Muscle layer of duodenum (tissue), 2 donors: Measurements from ENCODE around the gene CYP26C1.

Experiments used
- H3K27ac ChIP-seq: one replicate; pipeline ENCODE4 v1.7.0; 2013; ENCODE audit warnings: mild to moderate bottlenecking, low read length
- H3K27me3 ChIP-seq: one replicate; pipeline ENCODE4 v1.7.0; 2013; ENCODE audit warnings: low read depth, mild to moderate bottlenecking, control low read depth, low read length
- H3K36me3 ChIP-seq, 2 donors: one replicate each; pipeline ENCODE4 v1.7.0; 2013; ENCODE audit warnings: low read length in 2 of 2, control low read depth in 1 of 2, mild to moderate bottlenecking in 1 of 2; ENCODE audit not compliant: insufficient read depth in 2 of 2, control insufficient read depth in 1 of 2
- H3K4me1 ChIP-seq, 2 donors: one replicate each; pipeline ENCODE4 v1.7.0; 2013; ENCODE audit warnings: low read length in 2 of 2, mild to moderate bottlenecking in 2 of 2, control low read depth in 1 of 2, moderate library complexity in 1 of 2; ENCODE audit not compliant: insufficient read depth in 2 of 2, control insufficient read depth in 1 of 2
- H3K4me3 ChIP-seq, 2 donors: one replicate each; pipeline ENCODE4 v1.7.0; 2013; ENCODE audit warnings: low read length in 2 of 2, low read depth in 1 of 2, mild to moderate bottlenecking in 1 of 2
- H3K9me3 ChIP-seq, 2 donors: one replicate each; pipeline ENCODE4 v1.7.0; 2013; ENCODE audit warnings: low read length in 2 of 2, control low read depth in 1 of 2, mild to moderate bottlenecking in 1 of 2; ENCODE audit not compliant: control insufficient read depth in 1 of 2
- donor health status: healthy.

CYP26C1 gene

DNA sequence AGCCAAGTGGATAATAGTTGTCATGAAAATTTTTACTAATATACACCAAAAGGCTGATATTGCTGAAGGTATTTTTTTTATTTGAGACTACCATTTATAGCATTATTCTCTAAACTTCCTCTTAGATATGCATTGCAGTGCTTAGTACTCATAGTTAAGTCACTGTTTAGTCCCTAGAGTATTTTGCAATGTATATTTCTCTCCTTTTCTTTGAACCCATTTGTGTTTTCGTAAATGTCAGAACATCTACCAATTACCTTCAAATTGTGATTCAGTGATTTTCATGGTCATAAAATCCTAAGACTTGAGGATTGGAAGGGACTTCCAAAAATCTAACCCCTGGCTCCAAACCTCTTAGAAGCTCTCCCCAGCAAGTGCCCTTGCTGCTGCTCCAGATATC, 21.5 kb upstream of the CYP26C1 start:
- Histone ChIP-seq H3K4me3 (no peak overlapping the region), H3K27ac (no peak overlapping the region), H3K4me1 (peaks cover 0 to 3% of the 10 kb centered on the region in 2 donors), H3K27me3 (no peaks in the 10 kb centered on the region), H3K9me3 (no peaks in the 10 kb centered on the region), H3K36me3 (no peaks in the 10 kb centered on the region)

DNA sequence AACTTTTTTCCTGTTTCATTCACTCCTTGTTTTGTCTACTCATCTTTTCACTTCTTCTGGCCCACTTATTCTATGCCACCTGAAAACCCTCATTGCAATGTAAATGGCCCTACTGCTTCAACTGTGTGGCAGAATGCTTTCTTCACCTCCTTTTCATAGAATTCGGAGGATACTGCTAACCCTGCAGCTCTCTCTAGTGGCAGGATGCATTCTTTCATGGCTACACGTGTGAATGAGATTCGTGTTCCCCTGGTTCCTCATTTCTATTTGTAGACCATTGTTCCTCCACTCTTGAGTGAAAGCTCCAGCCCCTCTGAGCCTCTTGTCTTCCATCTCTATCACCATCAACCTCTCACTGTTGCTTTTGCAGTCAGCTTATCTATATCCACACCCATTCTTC, 20.9 kb upstream of the CYP26C1 start:
- no peak overlapping the region for H3K27ac ChIP-seq
- no peaks in the 10 kb centered on the region for H3K9me3 ChIP-seq
- H3K4me1 ChIP-seq, result peaks cover 0 to 3% of the 10 kb centered on the region in 2 donors
- no peak overlapping the region for H3K4me3 ChIP-seq
- no peaks in the 10 kb centered on the region for H3K36me3 ChIP-seq
- H3K27me3 ChIP-seq, result no peaks in the 10 kb centered on the region

DNA sequence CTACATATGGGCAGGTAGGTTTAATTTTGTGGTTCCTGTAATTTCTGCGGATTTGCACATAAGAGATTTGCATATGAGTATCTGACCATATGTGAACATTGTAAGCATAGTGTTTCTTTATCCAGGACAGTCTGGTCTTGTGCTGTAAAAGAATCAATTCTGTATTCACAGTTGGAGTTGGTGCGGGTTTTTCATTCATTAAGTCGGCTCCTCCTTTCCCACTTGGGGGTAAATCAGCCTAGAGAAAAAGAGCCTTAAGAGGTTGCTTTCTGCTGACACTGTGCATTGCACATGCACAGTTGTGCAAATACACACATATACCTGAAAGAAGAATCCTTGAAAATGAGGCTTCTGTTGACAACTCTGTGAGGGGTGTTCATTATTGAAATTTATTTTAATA, 6.1 kb upstream of the CYP26C1 start:
- Histone ChIP-seq H3K36me3 (peaks cover 5 to 13% of the 10 kb centered on the region in 2 donors), H3K27me3 (peaks cover under 1% of the 10 kb centered on the region), H3K9me3 (no peaks in the 10 kb centered on the region), H3K4me3 (no peak overlapping the region), H3K27ac (no peak overlapping the region), H3K4me1 (no peaks in the 10 kb centered on the region)

DNA sequence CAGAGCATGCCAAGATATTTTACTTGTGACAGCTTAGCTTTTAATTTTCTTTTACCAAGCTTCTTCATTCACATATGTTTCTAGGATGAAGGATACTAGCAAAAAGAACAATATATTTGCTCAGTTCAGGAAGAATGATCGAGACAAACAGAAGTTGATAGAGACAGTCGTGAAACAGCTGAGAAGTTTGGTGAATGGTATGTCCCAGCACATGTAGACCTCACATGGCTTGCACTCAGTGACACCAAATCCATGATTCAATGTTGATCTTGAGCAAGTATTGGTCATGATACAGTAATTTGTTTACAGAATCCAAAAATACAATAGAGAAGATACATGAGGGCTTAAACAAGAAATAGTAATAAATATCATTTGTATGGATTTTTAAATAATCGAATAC, 2.5 kb upstream of the CYP26C1 start:
- Histone ChIP-seq H3K27ac (no peak overlapping the region), H3K27me3 (peaks cover 22% of the 10 kb centered on the region), H3K4me1 (peaks cover 0 to 32% of the 10 kb centered on the region in 2 donors), H3K36me3 (peaks cover 5 to 18% of the 10 kb centered on the region in 2 donors), H3K9me3 (no peaks in the 10 kb centered on the region), H3K4me3 (no peak overlapping the region)

DNA sequence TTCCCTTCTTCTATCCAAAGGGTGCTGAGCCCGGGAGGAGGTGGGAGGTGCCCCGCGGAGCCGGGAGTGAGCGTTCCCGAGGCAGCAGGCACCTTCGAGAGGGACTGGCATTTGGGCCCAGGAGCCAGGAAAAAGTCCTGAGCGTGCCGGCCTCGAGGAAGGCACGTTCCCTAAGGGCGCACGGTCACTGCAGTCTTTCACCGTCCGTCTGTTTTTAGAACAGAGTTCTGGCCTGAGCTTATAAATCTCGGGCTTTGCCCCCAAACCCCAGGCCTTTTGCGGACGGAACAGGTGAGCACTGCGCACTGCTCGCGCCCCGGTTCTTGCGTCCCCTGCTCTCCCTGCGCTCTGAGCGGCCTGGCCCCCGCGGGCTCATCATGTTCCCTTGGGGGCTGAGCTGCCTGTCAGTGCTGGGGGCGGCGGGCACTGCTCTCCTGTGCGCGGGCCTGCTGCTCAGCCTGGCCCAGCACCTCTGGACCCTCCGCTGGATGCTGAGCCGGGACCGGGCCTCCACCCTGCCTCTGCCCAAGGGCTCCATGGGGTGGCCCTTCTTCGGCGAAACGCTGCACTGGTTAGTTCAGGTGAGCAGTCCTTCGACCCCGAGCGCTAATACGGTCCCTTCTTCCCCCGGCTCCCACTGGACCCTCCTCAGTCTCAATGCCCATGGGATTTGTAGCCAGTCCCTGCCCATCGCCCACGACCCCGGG, 442 bp downstream of the CYP26C1 start:
- Histone ChIP-seq H3K9me3 (no peaks in the 10 kb centered on the region), H3K4me3 (no peak overlapping the region)

DNA sequence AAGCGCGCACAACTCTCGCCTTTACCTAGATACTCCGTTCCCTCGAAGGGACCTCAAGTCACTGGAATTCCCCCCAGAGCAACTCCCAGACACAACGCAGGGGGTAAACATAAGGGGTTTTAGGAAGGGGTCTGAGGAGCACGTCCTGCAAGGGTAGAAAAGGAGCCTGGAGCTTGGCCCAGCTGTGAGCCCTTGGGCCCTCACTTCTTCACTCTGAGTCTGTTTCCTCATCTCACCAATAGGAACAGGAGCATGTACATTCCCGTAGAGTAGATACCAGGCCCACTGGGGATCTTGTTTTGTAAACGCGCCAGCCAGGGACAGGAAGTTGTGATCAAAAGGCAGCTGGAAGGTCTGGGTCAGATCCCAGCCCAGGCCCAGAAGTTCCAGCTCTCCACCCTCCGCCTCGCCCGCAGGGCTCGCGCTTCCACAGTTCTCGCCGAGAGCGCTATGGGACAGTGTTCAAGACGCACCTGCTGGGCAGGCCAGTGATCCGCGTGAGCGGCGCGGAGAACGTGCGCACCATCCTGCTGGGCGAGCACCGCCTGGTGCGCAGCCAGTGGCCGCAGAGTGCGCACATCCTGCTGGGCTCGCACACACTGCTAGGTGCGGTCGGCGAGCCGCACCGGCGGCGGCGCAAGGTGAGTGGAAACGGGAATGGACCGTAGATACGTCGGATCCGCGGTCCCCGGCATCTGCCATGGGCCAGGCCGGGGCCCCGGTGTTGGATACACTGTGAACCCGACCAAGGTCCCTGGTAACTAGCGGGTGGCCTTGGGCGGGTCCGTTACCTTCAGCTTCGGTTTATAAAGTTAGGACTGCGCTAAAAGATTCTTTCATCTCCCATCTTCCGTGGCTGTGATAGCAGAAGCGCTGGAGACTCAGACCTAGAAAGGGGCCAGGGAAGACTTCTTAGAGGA, 1.3 kb downstream of the CYP26C1 start:
- Histone ChIP-seq H3K27ac (no peak overlapping the region), H3K27me3 (peaks cover 50% of the 10 kb centered on the region), H3K4me3 (peak overlapping the region; percentile 30 to 55), H3K36me3 (peaks cover 5 to 18% of the 10 kb centered on the region in 2 donors), H3K4me1 (peaks cover 0 to 38% of the 10 kb centered on the region in 2 donors), H3K9me3 (no peaks in the 10 kb centered on the region)

More for the DNA sequence above, 442 bp downstream of the CYP26C1 start:
- Histone ChIP-seq H3K27me3 (peaks cover 42% of the 10 kb centered on the region), H3K27ac (no peak overlapping the region), H3K36me3 (peaks cover 5 to 18% of the 10 kb centered on the region in 2 donors), H3K4me1 (peaks cover 0 to 38% of the 10 kb centered on the region in 2 donors)

DNA sequence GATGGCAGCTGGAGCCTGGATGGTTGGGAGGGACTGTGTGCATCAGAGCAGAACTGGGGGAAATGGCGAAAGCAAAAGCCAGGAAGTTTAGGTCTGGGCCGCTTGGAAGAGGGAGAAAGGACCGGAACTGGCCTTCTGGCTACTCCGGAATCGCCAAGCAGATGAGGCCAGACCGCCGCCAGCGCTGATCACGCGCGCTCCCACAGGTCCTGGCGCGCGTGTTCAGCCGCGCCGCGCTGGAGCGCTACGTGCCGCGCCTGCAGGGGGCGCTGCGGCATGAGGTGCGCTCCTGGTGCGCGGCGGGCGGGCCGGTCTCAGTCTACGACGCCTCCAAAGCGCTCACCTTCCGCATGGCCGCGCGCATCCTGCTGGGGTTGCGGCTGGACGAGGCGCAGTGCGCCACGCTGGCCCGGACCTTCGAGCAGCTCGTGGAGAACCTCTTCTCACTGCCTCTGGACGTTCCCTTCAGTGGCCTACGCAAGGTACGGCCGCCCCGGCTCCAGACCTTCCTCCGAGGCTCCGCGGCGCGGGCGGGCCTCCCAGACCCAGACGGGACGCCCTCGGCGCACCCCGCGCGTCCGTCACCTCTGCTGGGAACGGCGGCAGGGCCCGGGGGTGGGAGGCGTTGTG, 2.0 kb downstream of the CYP26C1 start:
- H3K27ac ChIP-seq, result no peak overlapping the region
- peaks cover 0 to 38% of the 10 kb centered on the region in 2 donors for H3K4me1 ChIP-seq
- H3K36me3 ChIP-seq, result peaks cover 5 to 18% of the 10 kb centered on the region in 2 donors
- peak overlapping the region; percentile 30 to 55 for H3K4me3 ChIP-seq
- no peaks in the 10 kb centered on the region for H3K9me3 ChIP-seq
- H3K27me3 ChIP-seq, result peaks cover 57% of the 10 kb centered on the region

DNA sequence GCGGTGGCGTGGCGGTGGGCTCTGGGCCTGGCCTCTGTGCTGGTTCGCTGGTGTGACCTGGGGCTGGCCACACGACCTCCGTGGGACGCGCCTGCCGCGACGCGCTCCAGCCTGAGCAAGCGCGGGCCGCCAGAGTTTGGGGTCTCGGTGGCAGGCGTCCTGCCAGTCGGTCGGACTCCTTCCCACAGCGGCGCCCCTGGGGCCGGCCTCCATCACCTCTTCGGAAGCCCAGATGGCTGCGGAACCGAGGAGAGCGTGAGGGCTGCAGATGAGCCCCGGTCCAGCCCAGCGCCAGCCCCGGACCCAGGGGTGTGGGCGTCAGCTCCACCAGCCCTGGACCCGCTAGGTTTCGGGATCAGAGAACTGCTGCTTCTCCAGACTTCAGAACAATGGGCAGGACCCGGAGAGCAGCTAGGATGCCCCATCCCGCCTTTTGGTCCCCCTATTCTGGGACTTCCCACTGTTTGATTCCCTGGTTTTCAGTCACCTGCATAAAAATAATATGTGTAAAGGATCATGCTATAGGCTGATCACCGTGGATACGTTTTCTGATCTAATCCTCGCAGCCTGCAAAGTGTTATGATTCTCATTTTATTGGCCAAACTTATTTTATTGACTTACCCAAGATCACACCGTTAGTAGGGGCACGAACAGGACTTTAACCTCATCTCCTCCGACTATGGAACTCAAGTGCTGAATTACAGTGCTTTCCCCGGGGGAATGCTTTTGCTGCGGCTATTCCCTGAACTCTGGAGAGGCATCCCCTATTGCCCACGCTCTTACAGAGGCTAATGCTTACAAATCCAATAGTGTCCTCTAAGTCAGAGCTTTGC, 2.8 kb downstream of the CYP26C1 start:
- H3K36me3 ChIP-seq, result peaks cover 0 to 14% of the 10 kb centered on the region in 2 donors
- H3K4me3 ChIP-seq, result peak overlapping the region in 1 of 2 donors; percentile 55
- H3K27ac ChIP-seq, result no peak overlapping the region
- H3K27me3 ChIP-seq, result peaks cover 60% of the 10 kb centered on the region
- H3K4me1 ChIP-seq, result peaks cover 0 to 44% of the 10 kb centered on the region in 2 donors
- no peaks in the 10 kb centered on the region for H3K9me3 ChIP-seq

DNA sequence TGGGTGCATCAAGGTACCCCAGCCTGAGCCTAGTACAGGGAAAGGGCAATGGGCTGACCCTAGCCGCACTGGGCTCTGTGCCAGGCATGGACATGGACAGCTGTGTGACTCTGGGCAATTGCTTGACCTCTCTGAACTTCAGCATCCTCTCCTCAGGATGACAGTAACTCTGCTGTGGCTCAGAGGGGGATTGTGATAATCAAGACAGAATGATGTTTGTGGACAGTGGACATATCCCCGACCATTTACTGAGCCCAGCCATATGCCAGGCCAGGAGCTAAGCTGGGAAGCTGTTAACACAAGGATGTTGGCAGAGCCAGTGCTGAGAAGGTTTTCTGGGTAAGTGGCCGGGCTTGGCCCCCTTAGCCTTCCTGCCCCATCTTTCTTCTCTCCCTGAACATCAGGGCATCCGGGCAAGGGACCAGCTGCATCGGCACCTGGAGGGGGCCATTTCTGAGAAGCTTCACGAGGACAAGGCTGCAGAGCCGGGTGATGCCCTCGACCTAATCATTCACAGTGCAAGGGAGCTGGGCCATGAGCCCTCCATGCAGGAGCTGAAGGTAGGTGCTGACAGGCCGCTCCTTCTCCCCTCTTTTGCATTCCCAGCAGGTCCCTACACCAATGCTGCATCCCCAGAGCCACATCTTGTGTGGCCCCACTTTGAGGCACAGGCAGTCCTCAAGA, 3.5 kb downstream of the CYP26C1 start:
- Histone ChIP-seq H3K4me1 (peaks cover 0 to 52% of the 10 kb centered on the region in 2 donors), H3K9me3 (no peaks in the 10 kb centered on the region), H3K36me3 (peaks cover 0 to 9% of the 10 kb centered on the region in 2 donors), H3K27ac (no peak overlapping the region), H3K4me3 (no peak overlapping the region), H3K27me3 (peaks cover 66% of the 10 kb centered on the region)

DNA sequence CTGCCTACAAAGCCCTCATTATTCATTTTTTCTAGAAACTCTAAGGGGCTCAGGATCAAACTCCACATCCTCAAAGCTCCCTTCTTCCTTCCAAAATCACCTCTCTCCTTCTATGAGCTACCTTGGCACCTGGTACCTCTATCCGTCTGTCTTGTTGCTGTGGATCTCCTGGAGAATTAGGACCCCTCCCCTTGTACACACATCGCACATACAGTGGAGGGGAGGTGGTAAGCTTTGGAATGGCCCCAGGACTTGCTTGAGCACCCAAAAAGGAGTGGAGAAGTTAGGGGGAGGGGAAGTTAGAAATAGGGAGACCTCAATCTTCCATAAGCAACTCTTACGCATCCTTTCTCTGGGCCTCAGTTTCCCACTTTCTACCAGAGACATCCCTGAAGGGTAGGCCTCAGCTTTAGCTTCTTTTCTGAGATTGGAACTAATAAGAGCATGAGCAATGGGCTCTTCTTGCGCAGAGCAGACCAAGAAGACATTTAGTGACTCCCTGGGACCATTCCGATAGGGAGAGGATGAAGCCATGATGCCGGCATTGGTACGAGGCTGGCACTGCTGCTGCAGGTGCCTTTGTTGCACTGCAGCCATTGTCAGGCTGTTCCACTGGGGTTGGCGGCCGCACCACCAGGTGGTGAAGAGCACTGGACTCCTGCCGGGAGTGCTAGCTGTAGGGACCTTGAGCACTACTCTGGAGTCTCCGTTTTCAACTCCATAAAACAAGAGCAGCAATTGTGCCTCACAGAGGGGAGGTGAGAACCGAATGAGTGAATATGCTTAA, 4.5 kb downstream of the CYP26C1 start:
- Histone ChIP-seq H3K27ac (no peak overlapping the region), H3K4me3 (no peak overlapping the region), H3K27me3 (peaks cover 63% of the 10 kb centered on the region), H3K36me3 (no peaks in the 10 kb centered on the region), H3K9me3 (no peaks in the 10 kb centered on the region), H3K4me1 (peaks cover 0 to 51% of the 10 kb centered on the region in 2 donors)
